EL (cell line): ENCODE data around the gene FRG2.
"Not testable (repeated sequence)": the region's sequence is repeated elsewhere in the genome, so short reads cannot be mapped to it uniquely, and the experiment has no call there.

Source experiments
- DNase-seq: peaks from one replicate; pipeline ENCODE4 v3.0.0-alpha.2; 2016

Gene FRG2

GRCh38 chr4:190027156-190027555, at the start of gene FRG2:
TSS of gene FRG2 (minus strand) at chr4:190027256. CDS start at chr4:190027204, 52 bp downstream.
- not testable (repeated sequence) for DNase-seq

GRCh38 chr4:190068351-190068750, 41.3 kb upstream of the FRG2 start:
- DNase-seq: not testable (repeated sequence)

- not testable (repeated sequence) for DNase-seq
Observed at GRCh38 chr4:190064805-190065204, 37.7 kb upstream of the FRG2 start.

- DNase-seq: not testable (repeated sequence)
Observed at GRCh38 chr4:190064342-190064741, 37.3 kb upstream of the FRG2 start, which contains the start of gene DBET. TSS of gene DBET (plus strand) at chr4:190064502.

- not testable (repeated sequence) for DNase-seq
Observed at GRCh38 chr4:190058997-190059396, 31.9 kb upstream of the FRG2 start.

GRCh38 chr4:190049378-190050239, 22.6 kb upstream of the FRG2 start:
- not testable (repeated sequence) for DNase-seq

GRCh38 chr4:190047627-190048026, 20.6 kb upstream of the FRG2 start:
- not testable (repeated sequence) for DNase-seq

- DNase-seq: not testable (repeated sequence)
Observed at GRCh38 chr4:190040873-190041272, 13.8 kb upstream of the FRG2 start.

- DNase-seq: not testable (repeated sequence)
Observed at GRCh38 chr4:190037704-190038388, 10.8 kb upstream of the FRG2 start.

GRCh38 chr4:190031264-190031663, 4.2 kb upstream of the FRG2 start:
- not testable (repeated sequence) for DNase-seq

GRCh38 chr4:190022614-190023281, 4.3 kb downstream of the FRG2 start:
- not testable (repeated sequence) for DNase-seq

GRCh38 chr4:190021973-190022372, 5.1 kb downstream of the FRG2 start:
- DNase-seq: not testable (repeated sequence)

GRCh38 chr4:190020790-190021717, 6.0 kb downstream of the FRG2 start:
- peak; percentile 53 for DNase-seq

GRCh38 chr4:190019859-190020463, 7.1 kb downstream of the FRG2 start:
- DNase-seq: not testable (repeated sequence)

GRCh38 chr4:190019023-190019858, 7.8 kb downstream of the FRG2 start:
- no peak for DNase-seq

- DNase-seq: no peak
Observed at GRCh38 chr4:190018201-190018920, 8.7 kb downstream of the FRG2 start.

- peak; percentile 0 for DNase-seq
Observed at GRCh38 chr4:190017357-190018200, 9.5 kb downstream of the FRG2 start.

- DNase-seq: no peak
Observed at GRCh38 chr4:190016369-190017289, 10.4 kb downstream of the FRG2 start.
